ENCODE results near the gene FAM193B.
A peak's percentile ranks its signal among the peaks of the same experiment; 100 is the strongest.

Gene FAM193B

DNA sequence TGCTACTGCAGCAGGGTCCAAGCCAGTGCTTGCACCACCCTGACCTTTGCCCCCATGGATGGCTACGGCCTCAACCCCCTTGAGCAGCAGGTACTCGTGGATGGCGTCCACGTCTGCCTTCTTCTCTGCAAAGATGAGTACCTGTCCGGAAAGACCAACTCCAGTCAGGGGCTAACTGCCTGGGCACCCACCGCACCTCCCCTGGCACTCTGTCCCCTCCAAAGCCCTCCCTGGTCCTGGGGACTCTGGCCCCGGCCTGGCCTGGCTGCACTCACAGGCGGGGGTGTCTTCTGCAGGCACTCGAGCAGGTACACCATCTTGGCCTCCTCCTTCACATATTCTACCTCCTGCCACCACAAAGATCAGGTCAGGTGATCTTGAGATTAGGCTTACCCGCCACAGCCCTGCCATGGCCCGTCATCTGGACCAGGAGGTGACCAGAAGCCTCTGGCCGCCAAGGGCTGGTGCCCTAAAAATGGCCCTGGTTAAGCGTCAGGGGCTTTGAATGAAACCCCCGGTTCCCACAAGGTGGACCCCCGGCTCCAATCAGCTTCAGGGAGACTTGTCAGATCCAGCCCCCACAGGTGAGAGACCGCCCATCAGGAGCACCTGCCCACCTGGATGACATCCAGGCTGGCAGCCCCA, 41.5 kb downstream of the FAM193B start:
- DNase-seq: no peak

DNA sequence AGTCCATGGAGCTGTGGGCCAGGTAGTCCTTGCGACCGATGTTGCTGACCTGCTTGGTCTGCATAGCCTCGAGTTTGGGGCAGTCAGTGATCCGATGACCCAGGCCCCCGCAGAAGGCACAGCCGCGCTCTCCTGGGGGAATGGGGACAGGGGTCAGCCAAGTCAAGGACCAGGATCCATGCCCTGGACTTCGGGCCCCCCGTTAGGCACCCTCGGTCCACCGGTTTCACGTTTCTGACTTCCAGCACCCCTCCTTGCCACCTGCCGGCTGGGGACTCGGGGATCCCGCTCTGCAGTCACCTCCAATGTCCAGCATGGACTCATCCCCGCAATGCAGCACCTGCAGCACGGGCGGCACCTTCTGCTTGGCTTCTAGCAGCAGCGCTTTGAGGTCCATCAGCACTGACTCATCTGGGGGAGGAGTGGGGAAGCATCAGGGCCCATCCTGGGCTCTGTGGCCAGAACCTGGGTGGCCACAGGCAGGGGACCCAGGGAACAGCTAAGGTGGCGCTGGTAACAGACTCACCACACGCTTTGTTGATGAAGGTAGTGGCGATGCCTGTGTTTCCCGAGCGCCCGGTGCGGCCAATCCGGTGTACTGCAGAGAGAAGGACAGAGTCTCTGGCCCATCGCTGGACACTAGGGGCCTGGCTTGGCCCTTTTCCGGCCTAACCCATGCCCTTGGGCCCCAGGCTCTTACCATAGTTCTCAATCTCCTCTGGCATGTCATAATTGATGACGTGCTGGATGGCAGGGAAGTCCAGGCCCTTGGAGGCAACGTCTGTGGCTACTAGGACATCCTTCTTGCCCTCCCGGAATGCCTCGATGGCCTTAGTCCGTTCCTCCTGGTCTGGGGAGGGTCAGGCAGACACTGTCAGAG, 42.3 kb downstream of the FAM193B start:
- DNase-seq: no peak

DNA sequence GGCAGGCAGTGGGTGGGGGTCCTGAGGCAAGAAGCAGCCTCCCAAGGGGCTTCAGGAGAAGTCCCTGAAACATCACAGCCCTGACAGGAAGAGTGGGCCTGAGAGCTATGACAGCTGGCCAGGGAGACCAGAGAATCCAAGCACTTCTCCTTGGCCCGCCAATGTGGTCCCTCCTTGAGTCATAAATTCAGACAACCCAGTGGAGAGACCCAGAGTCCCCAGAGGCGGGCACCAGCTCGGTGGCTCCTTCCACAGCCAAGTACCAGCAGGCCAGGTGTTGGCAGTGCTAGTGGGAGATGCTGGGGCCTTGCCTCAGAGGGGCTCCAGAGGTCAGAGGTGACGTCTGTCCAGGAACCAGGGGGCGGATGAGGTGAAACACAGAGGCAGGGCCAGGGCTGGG, 43.2 kb downstream of the FAM193B start:
- no peak for DNase-seq

DNA sequence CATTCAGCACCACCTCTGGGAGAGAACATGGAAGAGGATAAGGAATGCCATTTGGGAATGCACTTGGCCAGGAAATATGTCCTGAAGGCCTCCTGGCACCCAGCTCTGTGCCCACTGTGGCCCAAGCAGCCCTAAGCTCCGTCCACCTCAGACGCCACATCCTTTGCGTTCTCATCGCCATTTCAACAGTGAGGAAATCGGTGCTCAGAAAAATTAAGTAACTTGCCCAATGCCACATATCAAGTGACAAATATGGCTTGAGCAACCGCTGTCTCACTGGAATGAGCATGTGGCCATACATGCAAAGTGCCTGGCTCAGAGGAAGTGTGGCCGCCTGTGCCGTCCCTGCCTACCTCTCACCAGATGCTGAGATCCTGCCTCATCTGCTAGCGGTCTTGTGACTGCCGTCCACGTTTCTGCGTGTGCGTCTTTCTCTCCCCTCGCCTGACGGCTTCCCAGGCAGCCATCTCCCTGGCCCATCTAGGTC, 43.8 kb downstream of the FAM193B start:
- DNase-seq: no peak

DNA sequence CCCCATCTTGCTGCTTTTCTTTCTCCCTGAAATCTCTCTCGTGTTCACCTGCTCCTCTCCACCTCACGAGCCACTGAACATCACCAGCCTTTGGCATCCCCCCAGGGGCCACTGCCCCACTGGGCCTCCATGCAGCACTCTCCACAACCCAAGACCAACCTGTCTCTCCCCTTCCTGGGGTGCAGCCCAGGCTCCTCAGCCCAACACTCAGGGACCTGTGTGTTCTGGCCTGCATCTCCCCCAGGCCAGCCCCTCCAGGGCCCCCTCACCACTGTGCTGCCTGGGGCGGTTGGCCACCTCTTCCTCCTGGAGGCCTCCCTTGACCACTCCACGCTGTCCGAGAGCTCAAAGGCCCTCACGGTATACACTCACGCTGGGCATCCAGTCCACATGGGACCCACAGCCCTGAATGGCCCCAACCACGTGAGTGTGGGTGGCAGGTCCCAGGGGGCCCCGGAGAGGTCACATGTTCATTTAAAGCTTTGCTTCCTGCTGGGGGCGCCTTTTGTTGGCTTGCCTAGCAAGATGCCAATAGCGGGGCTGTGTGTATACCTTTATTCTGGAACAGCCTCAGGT, 44.3 kb downstream of the FAM193B start:
- DNase-seq: peak; percentile 32

DNA sequence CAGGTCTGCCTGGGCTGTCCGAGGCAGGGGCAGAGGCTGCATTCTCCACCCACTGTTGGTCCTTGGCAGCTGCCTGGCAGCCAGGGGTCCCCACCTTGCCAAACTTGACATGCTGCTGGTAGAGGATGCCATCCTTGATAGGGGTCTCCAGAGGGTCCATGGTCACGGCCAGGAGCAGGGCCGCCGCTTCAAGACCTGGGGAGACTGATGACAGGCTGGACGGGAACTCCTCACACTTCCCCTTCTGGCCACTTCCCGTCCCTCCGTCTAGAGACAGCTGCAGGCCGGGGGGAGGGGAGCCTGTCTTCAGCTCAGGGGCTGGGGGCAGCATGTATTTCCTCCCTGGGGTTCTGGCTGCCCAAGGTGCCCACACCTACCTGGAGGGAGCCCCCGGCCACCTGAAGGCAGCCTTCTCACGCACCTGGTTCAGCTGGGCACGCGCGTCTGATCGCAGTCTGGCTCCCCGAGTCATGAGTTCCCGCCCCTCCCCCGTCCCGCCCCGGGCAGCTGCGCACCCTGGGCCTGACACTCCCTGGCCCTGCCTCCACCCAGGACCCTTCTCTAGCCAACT, 44.9 kb downstream of the FAM193B start, which contains the start of gene DOK3:
Gene DOK3 (minus strand): TSS at position 446 of the 571 bp plus-strand sequence. CDS start 286 bp downstream, at position 160.
- DNase-seq: peak; percentile 80

DNA sequence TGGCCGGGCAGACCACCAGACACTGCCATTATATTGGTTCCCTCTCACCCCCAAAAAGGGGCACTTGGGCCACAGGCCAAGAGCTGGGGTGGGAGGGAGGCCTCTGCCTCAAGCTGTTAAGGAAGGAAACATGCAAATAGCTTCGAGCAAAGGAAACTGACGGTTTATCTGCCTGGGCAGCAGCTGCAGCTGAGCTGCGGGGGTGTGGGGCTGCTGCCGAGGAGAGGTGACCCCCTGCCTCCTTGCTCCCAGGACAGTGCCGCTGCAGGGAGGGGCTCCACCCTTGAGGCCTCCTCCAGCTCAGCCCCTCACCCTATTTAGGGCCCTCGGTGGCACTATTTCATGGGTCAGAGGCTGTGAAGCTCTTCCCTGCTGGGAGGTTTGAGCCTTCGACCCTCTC, 45.5 kb downstream of the FAM193B start:
- no peak for DNase-seq

DNA sequence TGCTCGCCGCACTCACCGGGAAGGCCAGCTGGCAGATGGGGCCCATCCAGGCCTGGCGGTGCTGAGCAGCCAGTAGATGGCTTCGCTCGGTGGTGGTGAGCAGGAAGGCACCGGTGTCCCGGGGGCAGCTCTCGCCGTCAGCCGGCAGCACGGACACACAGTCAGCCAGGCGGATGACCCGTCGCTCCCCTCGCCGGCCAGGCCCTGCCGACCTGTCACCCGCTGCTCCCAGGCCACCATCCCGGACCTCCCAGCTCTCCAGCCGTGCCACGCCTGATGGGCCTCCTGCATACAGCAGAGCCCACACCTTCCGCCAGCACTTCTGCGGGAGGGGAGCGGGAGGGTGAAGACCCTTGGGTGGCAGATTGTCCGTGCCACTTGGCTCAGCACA, 46.1 kb downstream of the FAM193B start:
- no peak for DNase-seq

DNA sequence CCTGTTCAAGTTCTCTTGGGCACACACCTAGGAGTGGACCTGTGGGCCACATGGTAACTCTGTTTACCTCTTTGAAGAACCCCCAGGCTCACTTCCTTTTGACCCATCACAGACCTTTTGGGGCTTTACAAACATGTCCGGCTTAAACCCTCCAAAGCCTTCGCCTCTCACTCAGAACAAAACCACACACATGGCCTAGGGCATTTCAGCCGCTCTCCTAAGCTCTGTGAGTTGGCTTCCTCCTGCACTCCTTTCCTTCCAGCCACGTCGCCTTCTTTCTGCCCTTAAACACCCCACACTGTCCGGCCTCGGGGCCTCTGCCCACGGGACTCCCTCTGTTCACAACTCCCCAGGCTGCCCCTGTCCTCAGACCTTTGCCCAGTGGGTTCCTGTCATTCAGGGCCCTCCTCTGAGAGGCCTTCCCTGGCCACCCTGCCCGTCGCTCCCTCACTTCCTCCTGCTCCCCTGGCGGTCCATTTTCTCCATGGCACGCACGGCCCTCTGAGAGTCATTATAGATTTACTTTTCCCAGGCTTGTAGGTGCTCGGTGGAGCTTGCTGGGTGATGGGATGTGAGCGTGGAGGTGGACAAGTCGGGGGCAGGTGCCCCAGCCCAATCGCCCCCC, 46.7 kb downstream of the FAM193B start:
- no peak for DNase-seq

DNA sequence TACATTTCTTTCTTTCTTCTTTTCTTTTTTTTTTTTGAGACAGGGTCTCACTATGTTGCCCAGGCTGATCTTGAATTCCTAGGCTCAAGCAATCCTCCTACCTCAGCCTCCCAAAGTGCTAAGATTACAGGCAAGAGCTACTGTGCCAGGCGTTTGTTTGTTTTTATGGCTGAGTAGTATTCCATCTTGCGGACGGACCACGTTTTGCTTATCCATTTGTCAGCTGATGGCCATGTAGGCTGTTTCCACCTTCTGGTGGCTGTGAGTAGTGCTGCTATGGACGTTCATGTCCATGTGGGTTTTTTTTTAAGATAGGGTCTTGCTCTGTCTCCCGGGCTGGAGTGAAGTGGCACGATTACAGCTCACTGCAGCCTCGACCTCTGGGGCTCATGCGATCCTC, 47.2 kb downstream of the FAM193B start:
- DNase-seq: peak; percentile 66

DNA sequence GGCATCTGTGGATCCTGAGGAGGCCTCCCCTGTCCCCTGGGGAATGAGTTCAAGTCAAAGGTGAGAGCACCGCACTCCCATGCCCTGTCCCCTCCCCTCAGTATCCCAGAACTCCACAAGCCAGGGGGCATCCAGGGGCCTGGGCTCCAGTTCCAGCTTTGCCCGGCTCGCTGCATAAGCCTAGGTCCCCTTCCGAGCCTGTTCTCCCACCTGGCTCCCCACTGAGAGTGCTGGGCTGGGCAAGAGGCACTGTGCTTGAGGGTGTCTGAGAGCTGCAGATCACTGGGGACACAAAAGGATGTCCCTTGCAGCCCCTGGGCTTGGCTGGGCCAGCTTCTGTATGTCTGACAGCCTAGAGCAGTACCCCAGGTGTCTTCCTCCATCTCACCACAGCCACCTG, 49.3 kb downstream of the FAM193B start:
- DNase-seq: no peak

DNA sequence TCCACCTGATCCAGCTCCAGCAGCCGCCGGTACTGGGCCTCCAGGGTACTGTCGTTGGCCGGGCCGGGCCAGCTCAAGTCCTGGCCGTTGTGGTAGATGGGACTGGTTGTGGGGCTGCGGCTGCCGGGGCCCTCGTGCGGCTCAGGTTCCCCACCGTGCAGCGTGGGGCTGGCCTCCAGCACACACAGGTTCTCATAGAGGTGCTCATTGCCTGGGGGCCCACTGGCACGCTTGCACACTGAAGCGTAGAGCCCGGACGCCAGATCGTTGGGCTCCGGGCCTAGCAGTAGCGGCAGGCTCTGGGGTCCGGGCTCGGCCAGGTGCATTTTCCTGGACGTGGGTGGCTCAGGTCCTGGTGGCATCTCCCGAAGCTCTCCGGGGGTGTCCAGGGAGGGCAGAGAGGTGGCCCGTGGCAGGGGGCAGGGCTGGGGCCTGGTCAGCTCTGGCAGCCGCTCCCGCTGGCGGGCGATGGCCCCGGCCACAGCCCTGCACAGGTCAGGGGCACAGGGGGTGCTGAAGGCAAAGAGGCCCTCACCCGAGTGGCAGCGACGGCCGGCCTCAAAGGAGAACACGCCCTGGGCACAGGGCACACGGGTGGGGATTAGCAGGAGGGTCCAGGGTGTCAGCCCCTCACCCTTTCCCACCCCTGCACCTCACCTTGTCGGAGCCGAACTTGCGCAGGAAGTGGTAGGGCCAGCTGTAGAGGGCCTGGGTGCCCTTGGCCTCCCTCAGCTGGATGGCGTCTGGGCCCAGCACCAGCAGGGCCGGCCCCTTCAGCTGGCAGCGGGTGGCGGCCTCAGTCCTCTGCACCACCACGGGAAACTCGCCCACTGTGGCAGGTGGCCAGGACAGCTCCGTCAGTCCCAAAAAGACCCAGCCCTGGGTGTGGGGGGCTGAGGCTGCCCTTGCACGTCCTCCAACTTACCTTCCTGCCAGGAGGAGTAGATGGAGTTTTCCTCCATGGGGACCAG, 50.0 kb downstream of the FAM193B start:
- DNase-seq: no peak

DNA sequence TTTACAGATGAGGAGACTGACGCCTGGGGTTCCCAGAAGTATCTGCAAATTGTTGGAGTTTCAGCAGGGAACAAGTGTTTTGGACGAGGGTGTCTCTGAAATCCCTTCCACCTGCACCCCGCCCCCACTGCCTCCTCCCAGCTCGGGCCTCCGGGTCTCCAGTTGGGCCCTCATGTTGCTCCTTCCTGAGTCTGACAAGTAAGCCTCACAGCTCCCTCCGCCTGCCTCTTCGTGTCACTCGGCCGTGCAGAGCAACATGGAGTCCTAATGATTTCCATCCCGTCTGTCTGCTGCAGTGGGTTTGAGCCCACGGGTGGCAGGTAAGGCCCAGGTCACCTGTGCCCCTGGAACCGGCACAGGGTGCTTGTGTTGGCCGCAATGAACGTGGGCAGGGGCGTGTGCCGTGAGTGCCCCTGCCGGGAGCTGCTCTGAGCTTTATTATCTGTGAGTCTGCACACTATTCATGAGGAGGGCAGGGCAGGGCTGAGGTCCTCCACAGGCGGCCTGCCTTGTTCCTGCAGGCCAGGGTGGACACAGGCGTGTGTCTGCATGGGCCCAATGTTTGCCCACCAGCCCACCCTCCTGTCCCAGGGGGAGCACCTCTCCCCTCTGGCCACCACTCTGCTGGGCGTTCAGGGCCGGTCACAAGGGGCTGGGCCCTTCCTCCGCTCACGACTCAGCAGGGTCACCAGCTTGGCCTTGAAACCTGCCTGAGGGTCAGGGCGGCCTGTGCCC, 50.8 kb downstream of the FAM193B start:
- DNase-seq: no peak

DNA sequence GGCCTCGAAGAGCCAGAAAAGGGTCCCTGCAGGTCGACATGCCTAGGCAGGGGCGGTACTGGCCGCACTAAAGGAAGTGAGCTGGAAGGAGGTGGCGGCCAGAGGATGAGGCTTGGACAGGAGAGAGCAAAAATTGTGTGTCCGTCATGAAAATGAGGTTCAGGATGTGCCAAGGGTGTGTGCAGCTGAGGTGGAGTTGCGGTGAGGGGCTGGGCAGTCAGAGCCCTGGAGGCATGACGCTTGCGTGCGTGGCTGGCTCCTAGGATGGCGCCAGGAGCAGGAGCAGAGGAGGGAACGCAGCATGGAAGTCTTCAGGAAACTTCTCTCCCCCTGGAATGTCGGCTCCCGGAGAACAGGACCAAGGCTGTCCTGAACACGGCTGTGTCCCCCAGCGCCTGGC, 51.5 kb downstream of the FAM193B start:
- DNase-seq: no peak

DNA sequence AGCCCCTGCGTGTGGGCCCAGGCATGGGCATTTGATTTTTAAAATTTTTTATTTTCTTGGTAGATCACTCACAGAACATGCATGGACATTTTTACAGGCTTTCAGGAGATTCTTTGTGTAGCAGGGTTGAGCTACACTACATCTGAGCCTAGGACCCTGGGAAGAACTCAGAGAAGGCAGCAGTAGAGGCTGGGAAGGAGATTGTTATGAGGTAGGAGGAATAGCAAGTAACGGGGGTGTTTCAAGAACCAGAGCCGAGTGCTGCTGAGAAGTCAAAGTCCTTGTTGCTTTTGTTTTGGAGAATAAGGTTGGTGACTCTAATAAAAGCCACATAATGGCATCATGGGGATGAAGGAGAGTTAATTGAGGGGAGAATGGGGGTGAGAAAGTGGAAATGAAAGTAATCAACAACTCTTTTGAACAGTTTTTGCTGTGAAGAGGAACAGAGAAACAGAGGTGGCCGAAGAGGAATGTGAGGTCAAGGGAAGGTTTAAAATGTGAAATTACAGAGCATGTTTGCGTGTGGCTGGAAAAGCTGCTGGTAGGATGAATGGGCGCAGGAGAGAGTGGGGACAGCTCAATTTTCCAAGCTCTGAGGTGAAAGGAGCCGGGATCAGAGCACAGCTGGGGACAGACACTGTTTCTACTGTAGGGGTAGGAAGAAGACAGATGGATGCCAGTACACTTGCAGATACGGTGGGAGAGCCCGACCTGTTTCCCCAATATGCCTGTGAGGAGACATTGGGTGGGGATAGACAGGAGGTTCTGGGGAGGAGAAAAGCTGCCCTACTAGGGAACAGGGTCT, 52.3 kb downstream of the FAM193B start:
- DNase-seq: no peak

DNA sequence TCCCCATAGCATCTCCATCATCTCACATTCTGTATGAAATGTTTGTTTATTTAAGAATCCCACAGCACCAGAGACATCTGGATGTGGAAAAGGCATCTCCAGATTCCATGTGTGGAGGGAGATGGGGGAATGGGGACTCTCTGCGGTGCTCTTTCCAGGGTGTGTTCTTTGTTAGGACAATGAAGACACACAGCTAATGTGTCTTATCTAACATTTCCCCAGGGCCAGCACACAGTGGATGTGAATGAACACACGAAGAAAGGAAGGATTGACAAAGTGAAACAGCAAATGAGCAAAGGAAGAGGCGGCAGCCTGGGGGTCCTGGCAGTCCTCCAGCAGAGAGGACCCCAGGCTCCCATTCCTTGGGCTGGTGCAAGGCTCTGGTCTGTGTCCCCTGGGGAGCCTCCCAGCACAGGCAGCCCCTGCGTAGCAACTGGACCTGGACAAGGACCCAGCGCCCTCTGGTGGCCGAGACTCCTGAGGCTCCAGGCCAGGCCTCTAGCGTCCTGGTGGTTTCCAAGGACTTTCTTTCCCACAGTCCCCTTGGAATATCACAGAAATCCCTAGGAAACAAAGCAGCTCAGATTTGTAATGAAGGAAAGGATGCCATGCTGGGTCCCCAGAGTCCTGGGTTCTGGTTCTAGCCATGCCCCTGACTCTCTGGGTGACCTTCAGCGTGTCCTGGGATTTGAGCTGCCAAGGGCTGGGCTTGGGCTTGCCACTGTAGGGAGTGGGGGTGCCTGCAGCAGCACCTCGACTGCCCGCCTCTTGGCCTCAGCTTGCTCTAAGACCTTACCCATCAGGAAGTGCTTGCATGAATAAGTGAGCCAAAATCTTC, 53.5 kb downstream of the FAM193B start:
- peak; percentile 92 for DNase-seq

DNA sequence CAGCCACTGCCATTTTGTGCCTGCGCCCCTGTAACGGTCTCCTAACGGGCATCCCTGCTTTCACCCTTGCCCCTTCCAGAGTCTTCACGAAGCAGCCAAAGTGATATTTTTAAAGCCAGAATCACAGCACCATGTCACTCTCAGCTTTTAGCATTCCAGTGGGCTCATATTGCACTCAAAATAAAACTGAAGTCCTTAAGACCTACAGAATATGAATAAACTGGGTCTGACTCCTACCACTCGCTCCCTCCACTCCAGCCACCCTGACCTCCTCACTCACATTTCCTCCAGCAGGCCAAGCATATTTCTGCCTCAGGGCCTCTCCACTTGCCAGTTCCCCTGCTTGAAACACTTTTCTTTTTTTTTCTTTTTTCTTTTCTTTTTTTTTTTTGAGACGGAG, 54.5 kb downstream of the FAM193B start:
- DNase-seq: no peak

DNA sequence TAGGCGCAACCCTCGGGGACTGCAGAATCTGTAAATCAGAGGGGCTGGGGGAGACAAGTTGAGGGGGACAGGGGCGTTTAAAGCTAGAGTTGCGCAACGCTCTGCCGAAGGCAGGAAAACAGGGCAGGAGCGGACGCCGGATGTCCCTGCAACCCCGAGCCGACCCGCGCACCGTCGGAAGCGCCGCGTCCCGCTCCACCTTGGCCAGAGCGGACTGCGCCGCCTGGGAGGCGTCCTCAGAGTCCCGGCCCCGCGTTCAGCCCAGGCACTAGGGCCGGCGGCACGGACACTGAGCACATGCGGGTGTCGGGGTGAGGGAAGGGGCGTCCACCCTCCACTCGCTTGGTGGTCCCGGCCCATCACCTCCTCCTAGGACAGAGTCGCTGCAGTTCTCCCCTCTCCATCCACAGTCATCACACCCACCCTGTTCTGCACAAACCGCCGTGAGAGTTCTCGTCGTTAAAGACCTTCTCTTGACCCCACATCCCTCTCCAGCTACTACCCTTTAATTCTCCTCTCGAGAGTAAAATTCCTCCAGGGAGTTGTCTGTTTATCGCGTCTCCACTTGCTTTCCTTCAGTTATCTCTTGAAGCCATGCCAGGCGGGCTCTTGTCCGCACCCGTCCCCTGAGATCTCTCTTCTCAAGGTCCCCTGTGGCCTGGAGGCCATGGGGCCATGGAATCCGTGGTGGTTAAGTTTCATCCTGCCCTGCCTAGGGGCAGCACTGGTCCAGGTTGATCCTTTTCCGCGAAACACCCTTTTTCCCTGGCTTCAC, 56.2 kb downstream of the FAM193B start:
- DNase-seq: peak; percentile 84
